ENCODE data around the gene PRKCH.

The PRKCH gene

GRCh38 chr14:61495809-61496208, 174.4 kb downstream of the PRKCH start:
- DNase-seq = no peak

GRCh38 chr14:61498303-61498702, 176.9 kb downstream of the PRKCH start:
- DNase-seq = no peak

- no peak for DNase-seq
Measured at GRCh38 chr14:61498811-61499210, 177.4 kb downstream of the PRKCH start.

- DNase-seq = no peak
Measured at GRCh38 chr14:61499991-61500390, 178.6 kb downstream of the PRKCH start.

- no peak for DNase-seq
Measured at GRCh38 chr14:61501714-61502458, 180.5 kb downstream of the PRKCH start.

GRCh38 chr14:61502459-61503093, 181.2 kb downstream of the PRKCH start:
- DNase-seq = peak; percentile 25

- peak; percentile 68 for DNase-seq
Measured at GRCh38 chr14:61503167-61503801, 181.9 kb downstream of the PRKCH start.

- no peak for DNase-seq
Measured at GRCh38 chr14:61504901-61505300, 183.5 kb downstream of the PRKCH start.

GRCh38 chr14:61505815-61506809, 184.7 kb downstream of the PRKCH start:
- no peak for DNase-seq

- DNase-seq = no peak
Measured at GRCh38 chr14:61508526-61508925, 187.1 kb downstream of the PRKCH start.

GRCh38 chr14:61510736-61511557, 189.6 kb downstream of the PRKCH start:
- no peak for DNase-seq

- peak; percentile 69 for DNase-seq
Measured at GRCh38 chr14:61511558-61511948, 190.2 kb downstream of the PRKCH start.

- DNase-seq = no peak
Measured at GRCh38 chr14:61512026-61512834, 190.9 kb downstream of the PRKCH start.

GRCh38 chr14:61513986-61514830, 192.8 kb downstream of the PRKCH start:
- DNase-seq = no peak

GRCh38 chr14:61514927-61515326, 193.5 kb downstream of the PRKCH start:
- no peak for DNase-seq

- no peak for DNase-seq
Measured at GRCh38 chr14:61515436-61516117, 194.2 kb downstream of the PRKCH start.

- no peak for DNase-seq
Measured at GRCh38 chr14:61516118-61516743, 194.9 kb downstream of the PRKCH start.

GRCh38 chr14:61516964-61517653, 195.7 kb downstream of the PRKCH start:
- no peak for DNase-seq

All from activated naive CD4-positive, alpha-beta T cell treated with Interleukin-2 at 50 U/mL for 16 hours (primary cell).